Smooth muscle cell (in vitro differentiated cells): ENCODE measurements around the gene PIK3CB. TPM values are rescaled to one million over a fixed set of nuclear protein-coding genes. Genes with fewer than 3 reads are reported as not detected.

Source experiments
- DNase-seq: peaks from one replicate; lab custom pipeline; 2025; ENCODE audit not compliant: unreplicated experiment; lab: John Stamatoyannopoulos, UW
- H2AFZ ChIP-seq: fragments of 200-600 bp; sonication (generic); 2 replicates; pipeline ENCODE4 v1.6.0; 2016; ENCODE audit warnings: antibody characterized with exemption, low read depth, mild to moderate bottlenecking
- H3F3A ChIP-seq: fragments of 200-600 bp; sonication (generic); 2 replicates; pipeline ENCODE4 v1.6.0; 2017; ENCODE audit warnings: antibody characterized with exemption, low read depth
- H3K27ac ChIP-seq: fragments of 200-600 bp; sonication (generic); 2 replicates; pipeline ENCODE4 v1.5.1; 2016; ENCODE audit warnings: low read depth, mild to moderate bottlenecking
- H3K27me3 ChIP-seq: fragments of 200-600 bp; sonication (generic); 2 replicates; pipeline ENCODE4 v1.6.1; 2016; ENCODE audit warnings: low read depth, mild to moderate bottlenecking
- H3K36me3 ChIP-seq: fragments of 200-600 bp; sonication (generic); 2 replicates; pipeline ENCODE4 v1.5.1; 2016; ENCODE audit warnings: low read depth
- H3K4me1 ChIP-seq: fragments of 200-600 bp; sonication (generic); 2 replicates; pipeline ENCODE4 v1.5.1; 2016; ENCODE audit warnings: low read depth
- H3K4me2 ChIP-seq: fragments of 200-600 bp; sonication (generic); 2 replicates; pipeline ENCODE4 v1.6.0; 2016; ENCODE audit warnings: mild to moderate bottlenecking
- H3K4me3 ChIP-seq: fragments of 200-600 bp; sonication (generic); 2 replicates; pipeline ENCODE4 v1.5.1; 2016; ENCODE audit warnings: mild to moderate bottlenecking
- H3K79me2 ChIP-seq: fragments of 200-600 bp; sonication (generic); 2 replicates; pipeline ENCODE4 v1.6.0; 2016; ENCODE audit warnings: low read depth, mild to moderate bottlenecking
- H3K9ac ChIP-seq: fragments of 200-600 bp; sonication (generic); 2 replicates; pipeline ENCODE4 v1.6.0; 2016; ENCODE audit warnings: low read depth
- H3K9me3 ChIP-seq: fragments of 200-600 bp; sonication (generic); replicated peaks from 2 replicates; pipeline ENCODE4 v1.5.1; 2016; ENCODE audit warnings: low read depth
- H4K20me1 ChIP-seq: fragments of 200-600 bp; sonication (generic); 2 replicates; pipeline ENCODE4 v1.6.0; 2016; ENCODE audit warnings: low read depth
- WGBS: methylation state at CpG from one replicate; pipeline ENCODE4 v1.1.7; 2016; ENCODE audit warnings: low lambda C conversion rate; 5-methylcytosine and 5-hydroxymethylcytosine counted together
- polyA plus RNA-seq: library from polyadenylated mRNA; unstranded; fragments of >200 nt; fragmentation: Nextera tagmentation; extraction: Ambion mirVana; gene quantifications from 2 replicates; pipeline ENCODE4 v1.2.1, GENCODE V29; 2016
- total RNA-seq: library from RNA; depleted of rRNA; stranded (reverse); fragments of >200 nt; gene quantifications from 2 replicates; pipeline ENCODE4 v1.2.3, GENCODE V29; 2014
- TF ChIP-seq, protein P1 (sequence below): fragments of 200-600 bp; sonication (generic); IDR thresholded peaks from 2 replicates; pipeline ENCODE4 v1.5.1; 2017; ENCODE audit warnings: borderline replicate concordance, mild to moderate bottlenecking, antibody characterized with exemption; ENCODE audit not compliant: insufficient read depth, poor library complexity, severe bottlenecking

The PIK3CB gene
- total and polyA plus RNA-seq, 2 experiments from 2014 or later: 2.6 to 4.5 TPM

DNA sequence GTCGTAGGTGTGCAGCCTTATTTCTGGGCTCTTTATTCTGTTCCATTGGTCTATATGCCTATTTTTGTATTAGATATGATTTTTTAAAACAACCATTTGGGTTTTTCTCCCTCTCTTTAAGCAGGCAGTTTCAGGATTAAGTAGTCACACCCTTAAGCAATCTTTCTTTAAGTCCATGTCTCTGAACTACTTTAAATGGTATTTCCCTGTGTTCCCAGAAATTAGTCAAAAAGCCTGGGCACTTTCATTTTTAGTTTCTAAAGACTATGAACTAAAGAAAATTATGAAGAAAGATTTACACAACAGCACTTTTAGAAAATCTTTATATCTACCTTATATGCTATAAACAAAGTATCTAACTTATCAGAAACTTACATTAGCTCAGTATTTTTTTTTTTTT, 115.9 kb downstream of the PIK3CB start:
- H3K27ac ChIP-seq: no peak overlapping the region
- no peak overlapping the region for H3K9ac ChIP-seq
- TF ChIP-seq, protein P1, sequence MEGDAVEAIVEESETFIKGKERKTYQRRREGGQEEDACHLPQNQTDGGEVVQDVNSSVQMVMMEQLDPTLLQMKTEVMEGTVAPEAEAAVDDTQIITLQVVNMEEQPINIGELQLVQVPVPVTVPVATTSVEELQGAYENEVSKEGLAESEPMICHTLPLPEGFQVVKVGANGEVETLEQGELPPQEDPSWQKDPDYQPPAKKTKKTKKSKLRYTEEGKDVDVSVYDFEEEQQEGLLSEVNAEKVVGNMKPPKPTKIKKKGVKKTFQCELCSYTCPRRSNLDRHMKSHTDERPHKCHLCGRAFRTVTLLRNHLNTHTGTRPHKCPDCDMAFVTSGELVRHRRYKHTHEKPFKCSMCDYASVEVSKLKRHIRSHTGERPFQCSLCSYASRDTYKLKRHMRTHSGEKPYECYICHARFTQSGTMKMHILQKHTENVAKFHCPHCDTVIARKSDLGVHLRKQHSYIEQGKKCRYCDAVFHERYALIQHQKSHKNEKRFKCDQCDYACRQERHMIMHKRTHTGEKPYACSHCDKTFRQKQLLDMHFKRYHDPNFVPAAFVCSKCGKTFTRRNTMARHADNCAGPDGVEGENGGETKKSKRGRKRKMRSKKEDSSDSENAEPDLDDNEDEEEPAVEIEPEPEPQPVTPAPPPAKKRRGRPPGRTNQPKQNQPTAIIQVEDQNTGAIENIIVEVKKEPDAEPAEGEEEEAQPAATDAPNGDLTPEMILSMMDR: no peak
- H3K9me3 ChIP-seq: no peaks in the 10 kb centered on the region
- no peaks in the 10 kb centered on the region for H3K79me2 ChIP-seq
- no peak overlapping the region for H3K4me3 ChIP-seq
- DNase-seq: no peak
- H4K20me1 ChIP-seq: no peaks in the 10 kb centered on the region
- no peaks in the 10 kb centered on the region for H3F3A ChIP-seq
- no peaks in the 10 kb centered on the region for H3K27me3 ChIP-seq
- no peaks in the 10 kb centered on the region for H3K36me3 ChIP-seq
- H3K4me1 ChIP-seq: no peaks in the 10 kb centered on the region
- WGBS: 100% methylated on average over 1 of the region's 1 CpG
- H3K4me2 ChIP-seq: no peak overlapping the region
- no peak overlapping the region for H2AFZ ChIP-seq

DNA sequence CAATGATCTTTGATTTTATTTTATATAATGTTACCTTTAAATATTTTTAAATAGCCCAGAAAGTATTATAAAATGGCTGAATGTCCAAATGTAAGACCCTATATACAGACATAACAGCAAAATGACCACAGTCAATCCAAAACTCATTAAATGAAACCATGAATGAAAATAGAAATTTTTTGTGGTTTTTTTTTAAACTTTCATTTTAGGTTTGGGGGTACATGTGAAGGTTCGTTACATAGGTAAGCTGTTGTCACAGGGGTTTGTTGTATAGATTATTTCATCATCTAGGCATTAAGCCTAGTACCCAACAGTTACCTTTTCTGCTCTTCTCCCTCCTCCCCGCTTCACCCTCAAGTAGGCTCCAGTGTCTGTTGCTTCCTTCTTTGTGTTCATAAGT, 117.4 kb downstream of the PIK3CB start:
- H4K20me1 ChIP-seq: no peaks in the 10 kb centered on the region
- no peaks in the 10 kb centered on the region for H3F3A ChIP-seq
- no peak overlapping the region for H3K9ac ChIP-seq
- no peak overlapping the region for H3K27ac ChIP-seq
- no peak overlapping the region for H3K4me3 ChIP-seq
- H3K27me3 ChIP-seq: no peaks in the 10 kb centered on the region
- H3K36me3 ChIP-seq: no peaks in the 10 kb centered on the region
- DNase-seq: no peak
- TF ChIP-seq, protein P1: no peak
- no peaks in the 10 kb centered on the region for H3K4me1 ChIP-seq
- no peaks in the 10 kb centered on the region for H3K79me2 ChIP-seq
- no peak overlapping the region for H3K4me2 ChIP-seq
- no peaks in the 10 kb centered on the region for H3K9me3 ChIP-seq
- WGBS: 89% methylated on average over 2 of the region's 2 CpGs
- H2AFZ ChIP-seq: no peak overlapping the region

DNA sequence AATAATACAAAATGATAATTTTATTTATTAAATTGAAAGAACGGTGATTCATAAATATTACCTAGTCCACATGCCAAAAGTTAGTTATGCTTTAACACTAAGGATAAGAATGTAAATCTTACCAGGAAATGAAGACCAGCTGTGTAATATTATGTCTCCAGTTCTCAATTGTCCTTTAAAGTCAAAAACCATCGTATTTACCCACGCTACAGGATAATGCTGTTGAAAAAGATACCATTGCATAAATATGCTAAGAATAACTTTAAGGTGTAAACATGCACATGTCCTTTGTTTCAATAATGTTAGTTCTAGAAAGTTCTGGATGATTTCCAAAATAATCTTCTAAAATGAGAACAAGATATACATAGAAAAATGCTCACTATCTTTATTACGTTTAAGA, 122.6 kb downstream of the PIK3CB start:
- H3K4me3 ChIP-seq: no peak overlapping the region
- 97% methylated on average over 4 of the region's 4 CpGs for WGBS

DNA sequence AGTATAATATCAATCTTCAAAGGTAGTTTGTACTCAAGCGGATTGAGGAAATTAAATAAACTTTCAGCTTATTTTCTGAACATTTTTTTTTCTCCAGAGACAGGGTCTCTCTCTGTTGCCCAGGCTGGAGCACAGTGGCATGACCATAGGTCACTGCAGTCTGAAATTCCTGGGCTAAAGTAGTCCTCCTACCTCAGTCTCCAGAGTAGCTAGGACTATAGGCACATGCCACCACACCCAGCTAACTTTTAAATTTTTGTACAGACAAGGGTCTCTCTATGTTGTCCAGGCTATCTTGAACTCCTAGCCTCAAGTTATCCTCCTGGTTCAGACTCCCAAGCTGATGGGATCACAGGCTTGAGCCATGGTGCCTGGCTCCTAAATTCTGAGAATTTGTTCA, 129.1 kb downstream of the PIK3CB start:
- H3F3A ChIP-seq: no peaks in the 10 kb centered on the region
- H3K4me1 ChIP-seq: no peaks in the 10 kb centered on the region
- no peak for DNase-seq
- H3K79me2 ChIP-seq: no peaks in the 10 kb centered on the region
- no peak overlapping the region for H3K4me2 ChIP-seq
- no peak overlapping the region for H2AFZ ChIP-seq
- H3K27me3 ChIP-seq: no peaks in the 10 kb centered on the region
- no peaks in the 10 kb centered on the region for H3K36me3 ChIP-seq
- no peaks in the 10 kb centered on the region for H3K9me3 ChIP-seq
- H3K9ac ChIP-seq: no peak overlapping the region
- TF ChIP-seq, protein P1: no peak
- H3K27ac ChIP-seq: no peak overlapping the region
- H3K4me3 ChIP-seq: no peak overlapping the region
- 97% methylated on average over 1 of the region's 1 CpG for WGBS
- no peaks in the 10 kb centered on the region for H4K20me1 ChIP-seq

More for the DNA sequence above, 122.6 kb downstream of the PIK3CB start:
- no peak overlapping the region for H3K4me2 ChIP-seq
- no peaks in the 10 kb centered on the region for H3K9me3 ChIP-seq
- no peaks in the 10 kb centered on the region for H3F3A ChIP-seq
- no peaks in the 10 kb centered on the region for H4K20me1 ChIP-seq
- H3K79me2 ChIP-seq: no peaks in the 10 kb centered on the region
- no peaks in the 10 kb centered on the region for H3K36me3 ChIP-seq
- no peak for DNase-seq
- H3K4me1 ChIP-seq: no peaks in the 10 kb centered on the region
- H2AFZ ChIP-seq: no peak overlapping the region
- TF ChIP-seq, protein P1: no peak
- H3K27ac ChIP-seq: no peak overlapping the region
- no peak overlapping the region for H3K9ac ChIP-seq
- H3K27me3 ChIP-seq: no peaks in the 10 kb centered on the region
